Activated CD4-positive, alpha-beta T cell treated with anti-CD3 and anti-CD28 coated beads, Interleukin-2, amount 10 ng/mL, durations not matched to agents 24 days and 14 days (primary cell): ENCODE measurements around the gene CASR. TPM values are rescaled to one million over a fixed set of nuclear protein-coding genes. Genes with fewer than 3 reads are reported as not detected.

Experiments used
- DNase-seq: peaks from one replicate; pipeline ENCODE4 v3.0.0; 2022
- H3K27ac Mint-ChIP-seq: one replicate; pipeline ENCODE4 v1.8.0; 2022; ENCODE audit warnings: mild to moderate bottlenecking, mixed read lengths
- H3K27me3 Mint-ChIP-seq: one replicate; pipeline ENCODE4 v1.8.0; 2022; ENCODE audit warnings: mixed read lengths
- H3K36me3 Mint-ChIP-seq: one replicate; pipeline ENCODE4 v1.8.0; 2022; ENCODE audit warnings: low read depth, mild to moderate bottlenecking, mixed read lengths
- H3K4me1 Mint-ChIP-seq: one replicate; pipeline ENCODE4 v1.8.0; 2021; ENCODE audit warnings: mixed read lengths
- H3K4me3 Mint-ChIP-seq: one replicate; pipeline ENCODE4 v1.8.0; 2022; ENCODE audit warnings: mild to moderate bottlenecking, moderate library complexity, mixed read lengths
- H3K9me3 Mint-ChIP-seq: one replicate; pipeline ENCODE4 v1.8.0; 2021; ENCODE audit warnings: mixed read lengths
- intact Hi-C: fragments of 100-400 bp; cut with micrococcal nuclease; formaldehyde crosslinking; loops from one replicate; pipeline ENCODE4 v1.15.1; 2023
- total RNA-seq: library from RNA; stranded (reverse); gene quantifications from 2 replicates; pipeline ENCODE4 v1.2.3, GENCODE V29; 2022

The CASR gene
- total RNA-seq, 1 donor from 2014 or later: not detected

GRCh38 chr3:122257644-122258364 is 74.3 kb downstream of the CASR start:
- intact Hi-C loops: loop anchor here (1.0 to 10.0 kb wide), 7 partner anchors 41 to 712 kb away; partner anchors contain the start of genes EAF2 and IQCB1
- Mint-ChIP-seq H3K27me3 (peaks cover 11% of the 10 kb centered on the region), H3K4me3 (no peak overlapping the region), H3K4me1 (peaks cover 17% of the 10 kb centered on the region), H3K9me3 (no peaks in the 10 kb centered on the region), H3K27ac (no peak overlapping the region), H3K36me3 (no peaks in the 10 kb centered on the region)
- DNase-seq: no peak

- Mint-ChIP-seq H3K9me3 (no peaks in the 10 kb centered on the region), H3K27ac (no peak overlapping the region), H3K27me3 (peaks cover 12% of the 10 kb centered on the region), H3K4me3 (no peak overlapping the region), H3K36me3 (no peaks in the 10 kb centered on the region), H3K4me1 (peaks cover 16% of the 10 kb centered on the region)
- intact Hi-C loops: loop anchor here (1.0 to 10.0 kb wide), 7 partner anchors 40 to 713 kb away; partner anchors contain the start of genes EAF2 and IQCB1
- DNase-seq: peak; percentile 85
Measured at GRCh38 chr3:122258757-122259371, 75.4 kb downstream of the CASR start.

DNA sequence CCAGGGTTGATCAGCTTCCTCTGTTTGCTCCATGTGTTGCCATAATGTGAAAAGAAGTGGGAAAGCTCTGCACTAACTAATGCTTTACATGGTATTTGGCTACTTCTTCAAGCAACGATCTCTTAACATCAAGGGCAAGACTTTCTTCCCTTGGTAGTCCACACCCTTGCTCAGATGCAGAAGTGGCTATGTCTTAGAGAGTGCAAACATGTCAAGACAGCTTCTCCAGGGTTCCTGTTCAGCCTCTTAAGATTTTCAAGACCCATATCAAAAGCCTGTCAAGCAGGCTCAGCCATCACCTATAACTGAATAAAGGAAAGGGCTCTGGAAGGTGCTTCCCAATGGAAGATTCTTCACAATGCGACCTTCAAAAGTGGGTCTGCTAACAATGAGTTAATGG is 76.7 kb downstream of the CASR start:
- intact Hi-C loops: no loop called here
- Mint-ChIP-seq H3K9me3 (no peaks in the 10 kb centered on the region), H3K36me3 (no peaks in the 10 kb centered on the region), H3K4me3 (no peak overlapping the region), H3K4me1 (peaks cover 12% of the 10 kb centered on the region), H3K27me3 (peaks cover 23% of the 10 kb centered on the region), H3K27ac (no peak overlapping the region)
- DNase-seq: no peak

DNA sequence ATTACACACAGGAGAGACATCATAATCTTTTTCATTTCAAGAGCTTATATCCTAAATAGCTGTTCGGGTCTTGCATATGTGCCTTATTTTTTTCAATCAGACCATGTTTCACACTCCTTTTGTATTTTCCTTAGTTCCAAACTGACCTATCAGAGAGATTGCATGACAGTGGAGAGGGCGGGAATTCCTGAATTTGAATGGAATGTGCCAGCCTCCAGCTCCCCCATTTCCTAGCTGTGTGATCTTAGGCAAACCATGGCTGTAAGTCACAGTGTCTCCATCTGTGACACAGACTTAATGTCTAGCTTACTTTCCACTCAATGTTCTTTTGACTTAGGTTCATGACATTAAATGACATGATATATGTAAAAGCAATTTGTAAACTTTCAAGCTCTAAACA is 79.6 kb downstream of the CASR start:
- no peak for DNase-seq
- Mint-ChIP-seq H3K36me3 (no peaks in the 10 kb centered on the region), H3K4me1 (peaks cover 5% of the 10 kb centered on the region), H3K27ac (no peak overlapping the region), H3K4me3 (no peak overlapping the region), H3K9me3 (no peaks in the 10 kb centered on the region), H3K27me3 (peaks cover 29% of the 10 kb centered on the region)
- intact Hi-C loops: no loop called here

DNA sequence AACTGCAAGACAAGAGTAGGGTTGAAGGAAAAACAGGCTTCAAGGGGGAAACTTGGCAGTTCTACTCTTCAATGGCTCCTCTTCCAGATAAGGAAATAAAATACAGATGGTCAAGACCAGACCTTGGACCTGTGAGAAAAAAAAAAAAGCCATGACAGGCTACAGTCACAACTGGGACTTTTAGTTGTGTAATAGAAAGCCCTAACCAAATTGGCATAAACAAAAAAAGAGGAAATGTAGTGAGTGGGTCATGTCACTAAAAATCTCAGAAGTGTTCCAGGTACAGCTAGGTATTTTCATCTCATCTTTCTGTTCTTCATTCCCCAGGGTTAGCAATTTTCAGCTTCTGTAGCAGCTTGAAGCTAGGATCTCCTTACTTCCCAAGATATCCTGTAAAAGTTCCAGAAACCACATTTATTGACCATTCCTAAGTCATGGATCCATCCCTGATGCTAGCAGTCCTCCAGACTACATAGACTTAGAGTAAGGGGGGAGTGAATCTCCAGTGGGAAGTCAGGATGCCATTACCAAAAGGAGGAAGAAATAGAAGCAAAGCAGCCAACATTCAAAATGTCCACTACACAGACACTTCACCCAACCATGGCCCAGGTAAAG is 80.6 kb downstream of the CASR start:
- no peaks in the 10 kb centered on the region for H3K4me1 Mint-ChIP-seq
- no peaks in the 10 kb centered on the region for H3K36me3 Mint-ChIP-seq
- DNase-seq: no peak
- intact Hi-C loops: no loop called here
- no peaks in the 10 kb centered on the region for H3K9me3 Mint-ChIP-seq
- H3K4me3 Mint-ChIP-seq: no peak overlapping the region
- H3K27me3 Mint-ChIP-seq: peaks cover 27% of the 10 kb centered on the region
- H3K27ac Mint-ChIP-seq: no peak overlapping the region

GRCh38 chr3:122265957-122266356 is 82.5 kb downstream of the CASR start:
- Mint-ChIP-seq H3K9me3 (no peaks in the 10 kb centered on the region), H3K4me3 (no peak overlapping the region), H3K4me1 (peaks cover 2% of the 10 kb centered on the region), H3K27ac (no peak overlapping the region), H3K27me3 (peaks cover 23% of the 10 kb centered on the region), H3K36me3 (no peaks in the 10 kb centered on the region)
- DNase-seq: no peak
- intact Hi-C loops: no loop called here

DNA sequence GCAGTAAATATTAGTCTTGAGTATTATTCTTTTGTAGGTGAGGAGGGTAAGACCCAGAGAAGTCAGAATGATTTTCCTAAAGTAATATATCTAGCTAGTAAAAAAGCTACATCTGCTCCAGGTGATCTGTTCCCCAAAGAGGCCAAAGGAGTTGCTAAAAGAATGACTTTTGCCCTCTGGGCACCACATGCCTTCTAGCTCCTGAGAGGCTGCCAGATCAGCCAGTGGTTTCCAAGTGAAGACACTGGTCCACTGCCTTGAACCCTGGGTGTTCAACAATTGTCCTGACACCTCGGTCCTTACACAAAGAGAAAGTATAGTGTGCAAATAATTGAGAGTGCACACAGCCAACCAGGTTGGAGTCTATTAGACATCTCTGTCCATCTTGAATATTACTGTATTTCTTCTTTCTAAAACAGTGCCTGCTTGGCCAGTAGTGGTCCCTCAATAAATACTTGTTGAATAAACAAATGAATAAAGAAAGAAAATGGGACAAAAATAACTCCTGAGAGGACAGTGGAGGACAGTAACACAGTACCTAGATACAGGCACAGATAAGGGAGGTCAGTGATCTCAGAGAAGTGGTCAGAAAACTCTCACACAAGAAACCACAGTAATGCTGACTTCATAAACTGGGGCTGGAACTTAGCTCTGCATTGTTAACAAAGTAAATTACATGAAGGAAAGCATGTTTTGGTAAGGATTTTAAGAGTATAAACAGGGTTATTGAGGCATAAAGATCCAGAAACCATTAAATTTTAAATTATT is 85.0 kb downstream of the CASR start:
- no peak for DNase-seq
- Mint-ChIP-seq H3K27ac (no peak overlapping the region), H3K4me3 (no peak overlapping the region), H3K9me3 (no peaks in the 10 kb centered on the region), H3K27me3 (peaks cover 18% of the 10 kb centered on the region), H3K36me3 (no peaks in the 10 kb centered on the region), H3K4me1 (peaks cover 25% of the 10 kb centered on the region)
- intact Hi-C loops: no loop called here

GRCh38 chr3:122269045-122269444 is 85.6 kb downstream of the CASR start:
- Mint-ChIP-seq H3K27ac (no peak overlapping the region), H3K4me3 (no peak overlapping the region), H3K27me3 (peaks cover 15% of the 10 kb centered on the region), H3K36me3 (no peaks in the 10 kb centered on the region), H3K9me3 (no peaks in the 10 kb centered on the region), H3K4me1 (peaks cover 29% of the 10 kb centered on the region)
- no peak for DNase-seq
- intact Hi-C loops: no loop called here

DNA sequence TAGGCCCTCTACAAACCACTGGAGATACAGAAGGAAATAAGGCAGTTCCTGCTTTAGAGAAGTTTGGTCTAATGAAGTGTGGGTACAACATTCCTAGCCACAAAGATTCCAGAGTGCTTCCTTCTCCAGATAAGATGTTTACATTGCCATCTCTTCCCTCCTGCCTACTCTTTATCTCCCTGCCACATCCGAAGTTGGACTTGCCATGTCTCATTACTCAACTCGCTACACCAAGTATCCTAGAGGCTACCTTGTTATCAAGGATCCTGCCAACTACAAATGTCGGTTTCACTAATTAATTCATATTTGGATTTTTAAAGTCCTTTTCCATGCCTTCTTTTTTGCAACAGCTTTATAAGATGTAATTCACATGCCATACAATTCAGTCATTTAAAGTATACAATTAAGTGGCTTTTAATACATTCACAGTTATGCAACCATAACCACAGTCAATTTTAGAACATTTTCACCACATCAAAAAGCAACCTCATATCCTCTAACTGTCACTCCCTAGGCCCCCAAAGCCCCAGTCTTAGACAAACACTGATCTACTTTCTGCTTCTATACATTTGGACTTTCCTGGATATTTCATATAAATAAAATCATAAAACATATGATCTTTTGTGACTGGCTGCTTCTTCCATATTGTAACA is 87.9 kb downstream of the CASR start:
- no peaks in the 10 kb centered on the region for H3K36me3 Mint-ChIP-seq
- no peaks in the 10 kb centered on the region for H3K9me3 Mint-ChIP-seq
- H3K4me1 Mint-ChIP-seq: peaks cover 29% of the 10 kb centered on the region
- peak overlapping the region; percentile 1 for H3K4me3 Mint-ChIP-seq
- H3K27me3 Mint-ChIP-seq: no peaks in the 10 kb centered on the region
- intact Hi-C loops: no loop called here
- H3K27ac Mint-ChIP-seq: no peak overlapping the region
- peak; percentile 73 for DNase-seq

DNA sequence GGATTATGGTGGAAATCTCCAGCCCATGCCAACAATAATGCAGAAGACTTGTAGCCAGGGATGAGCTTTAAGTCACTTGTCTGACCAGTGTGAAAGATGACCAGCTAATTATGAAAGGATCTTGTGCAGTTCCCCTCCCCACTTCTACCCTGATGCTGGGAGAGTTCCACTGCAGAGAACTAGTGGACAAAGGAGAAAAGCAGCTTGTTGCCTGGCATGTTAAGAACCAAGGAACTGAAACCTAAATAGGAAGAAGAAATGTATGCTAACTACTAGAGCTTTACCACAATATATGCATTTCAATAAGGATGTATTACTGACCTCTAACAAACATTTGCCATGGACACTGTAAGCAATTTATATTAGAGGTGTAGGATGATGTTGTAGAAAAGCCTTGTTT is 89.4 kb downstream of the CASR start:
- Mint-ChIP-seq H3K36me3 (no peaks in the 10 kb centered on the region), H3K4me1 (peaks cover 29% of the 10 kb centered on the region), H3K9me3 (no peaks in the 10 kb centered on the region), H3K4me3 (no peak overlapping the region), H3K27me3 (no peaks in the 10 kb centered on the region), H3K27ac (no peak overlapping the region)
- intact Hi-C loops: no loop called here
- no peak for DNase-seq

DNA sequence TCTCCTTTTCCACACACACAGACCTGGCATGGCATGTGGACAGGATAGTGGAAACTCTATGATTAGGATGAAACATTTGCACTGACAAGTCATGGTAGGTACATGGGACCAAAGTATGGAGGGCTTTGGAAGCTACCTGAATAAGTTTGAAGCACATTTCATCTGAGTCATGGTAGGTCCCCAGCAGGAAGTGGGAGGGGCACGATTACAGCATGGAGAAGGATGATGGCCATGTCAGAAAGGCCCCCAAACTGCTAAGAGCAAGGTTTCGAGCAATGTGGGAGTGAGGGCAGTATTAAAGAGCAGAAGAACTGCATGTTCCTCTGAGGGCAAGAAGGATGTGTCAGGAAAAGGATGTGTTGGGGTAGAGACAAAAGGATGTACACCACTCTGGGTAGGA is 90.0 kb downstream of the CASR start:
- Mint-ChIP-seq H3K4me3 (no peak overlapping the region), H3K9me3 (no peaks in the 10 kb centered on the region), H3K36me3 (no peaks in the 10 kb centered on the region), H3K4me1 (peaks cover 29% of the 10 kb centered on the region), H3K27ac (peak overlapping the region; percentile 1), H3K27me3 (no peaks in the 10 kb centered on the region)
- intact Hi-C loops: no loop called here
- no peak for DNase-seq

DNA sequence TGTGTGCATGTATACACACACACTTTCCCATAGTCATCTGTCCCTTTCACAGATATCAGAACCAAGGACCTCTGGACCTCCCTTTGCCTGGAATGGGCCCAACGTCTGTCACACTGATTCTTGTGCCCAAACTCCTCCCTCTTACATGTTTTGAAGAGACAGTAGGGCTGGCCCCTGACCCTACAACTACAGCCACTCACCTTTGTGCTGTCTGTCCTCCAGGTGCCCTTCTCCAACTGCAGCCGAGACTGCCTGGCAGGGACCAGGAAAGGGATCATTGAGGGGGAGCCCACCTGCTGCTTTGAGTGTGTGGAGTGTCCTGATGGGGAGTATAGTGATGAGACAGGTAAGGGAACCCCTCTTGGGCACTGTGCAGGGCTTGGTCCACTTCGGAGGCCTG is 98.4 kb downstream of the CASR start:
- Mint-ChIP-seq H3K27me3 (peaks cover 21% of the 10 kb centered on the region), H3K27ac (no peak overlapping the region), H3K4me1 (no peaks in the 10 kb centered on the region), H3K4me3 (no peak overlapping the region), H3K36me3 (no peaks in the 10 kb centered on the region), H3K9me3 (no peaks in the 10 kb centered on the region)
- DNase-seq: no peak
- intact Hi-C loops: no loop called here

- H3K4me3 Mint-ChIP-seq: no peak overlapping the region
- no peak for DNase-seq
- no peak overlapping the region for H3K27ac Mint-ChIP-seq
- H3K36me3 Mint-ChIP-seq: no peaks in the 10 kb centered on the region
- H3K4me1 Mint-ChIP-seq: no peaks in the 10 kb centered on the region
- intact Hi-C loops: no loop called here
- no peaks in the 10 kb centered on the region for H3K9me3 Mint-ChIP-seq
- peaks cover 27% of the 10 kb centered on the region for H3K27me3 Mint-ChIP-seq
Measured at GRCh38 chr3:122283796-122284445, 100.5 kb downstream of the CASR start.
